ENCODE results near the gene SIX3.
A peak's percentile ranks its signal among the peaks of the same experiment; 100 is the strongest.

Gene SIX3

GRCh38 chr2:44952806-44953498 lies 11.4 kb downstream of the SIX3 start:
- no peak for DNase-seq

DNA sequence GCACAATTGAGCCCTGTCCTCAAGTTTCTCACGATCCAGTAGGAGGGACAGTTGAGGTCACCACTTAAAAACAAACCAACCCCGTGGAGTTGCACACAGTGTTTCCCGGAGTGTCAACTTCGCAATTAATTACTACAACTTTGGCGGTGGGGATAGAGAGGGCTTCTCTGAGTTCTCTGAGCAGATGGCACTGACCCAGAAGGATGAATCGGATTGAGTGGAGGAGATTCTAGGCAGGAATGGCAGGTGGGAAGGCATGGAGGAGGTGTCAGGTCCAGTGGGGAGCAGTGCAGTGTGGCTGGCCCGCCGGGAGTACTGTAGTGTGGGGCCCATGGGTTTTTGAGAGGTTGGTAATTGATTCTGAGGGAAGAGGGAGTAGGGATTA lies 12.0 kb downstream of the SIX3 start:
- in situ Hi-C loops (cut with MboI; ENCODE audit: low pct_unique_long_range_greater_than_20kb, low sequenced_read_pairs) = no loop called here
- no peak for DNase-seq

More at GRCh38 chr2:44952806-44953498, 11.4 kb downstream of the SIX3 start:
- in situ Hi-C loops (cut with MboI; ENCODE audit: low pct_unique_long_range_greater_than_20kb, low sequenced_read_pairs) = no loop called here

GRCh38 chr2:44954447-44954888 lies 13.0 kb downstream of the SIX3 start:
- in situ Hi-C loops (cut with MboI; ENCODE audit: low pct_unique_long_range_greater_than_20kb, low sequenced_read_pairs) = no loop called here
- DNase-seq = no peak

DNA sequence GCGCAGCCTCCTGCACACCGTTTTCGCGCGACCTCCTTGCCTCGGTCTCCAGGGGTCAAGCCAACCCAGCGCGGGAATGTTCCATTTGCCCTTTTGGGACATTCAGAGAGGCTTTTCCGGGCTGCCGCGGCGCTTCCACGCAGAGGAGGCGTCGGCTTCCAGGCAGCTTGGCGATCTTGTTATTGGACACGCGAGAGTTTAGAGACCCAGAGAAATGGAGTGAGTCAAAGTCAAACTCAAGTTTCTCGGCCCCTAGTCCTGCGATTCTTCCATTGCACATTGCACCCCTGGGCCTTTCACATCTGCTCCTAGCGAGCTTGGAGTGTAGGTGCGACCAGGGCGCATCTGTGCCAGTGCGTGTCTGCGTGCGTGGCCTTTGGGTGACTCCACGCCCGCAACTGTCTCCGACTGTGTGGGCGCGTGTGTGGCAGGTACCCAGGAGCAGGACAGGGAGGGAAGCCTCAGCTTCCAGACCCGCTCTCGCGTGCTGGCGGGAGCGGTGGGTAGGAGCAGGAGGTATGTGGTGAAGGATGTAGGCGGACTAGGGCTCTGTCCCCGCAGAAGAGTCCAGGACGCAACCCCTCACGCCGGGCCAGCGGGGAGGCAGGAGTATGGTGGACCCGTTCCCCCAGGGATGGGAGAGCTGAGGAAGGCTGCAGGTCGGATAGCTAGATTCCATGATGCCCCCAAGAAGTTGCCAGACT lies 13.5 kb downstream of the SIX3 start:
- in situ Hi-C loops (cut with MboI; ENCODE audit: low pct_unique_long_range_greater_than_20kb, low sequenced_read_pairs) = no loop called here
- DNase-seq = no peak

DNA sequence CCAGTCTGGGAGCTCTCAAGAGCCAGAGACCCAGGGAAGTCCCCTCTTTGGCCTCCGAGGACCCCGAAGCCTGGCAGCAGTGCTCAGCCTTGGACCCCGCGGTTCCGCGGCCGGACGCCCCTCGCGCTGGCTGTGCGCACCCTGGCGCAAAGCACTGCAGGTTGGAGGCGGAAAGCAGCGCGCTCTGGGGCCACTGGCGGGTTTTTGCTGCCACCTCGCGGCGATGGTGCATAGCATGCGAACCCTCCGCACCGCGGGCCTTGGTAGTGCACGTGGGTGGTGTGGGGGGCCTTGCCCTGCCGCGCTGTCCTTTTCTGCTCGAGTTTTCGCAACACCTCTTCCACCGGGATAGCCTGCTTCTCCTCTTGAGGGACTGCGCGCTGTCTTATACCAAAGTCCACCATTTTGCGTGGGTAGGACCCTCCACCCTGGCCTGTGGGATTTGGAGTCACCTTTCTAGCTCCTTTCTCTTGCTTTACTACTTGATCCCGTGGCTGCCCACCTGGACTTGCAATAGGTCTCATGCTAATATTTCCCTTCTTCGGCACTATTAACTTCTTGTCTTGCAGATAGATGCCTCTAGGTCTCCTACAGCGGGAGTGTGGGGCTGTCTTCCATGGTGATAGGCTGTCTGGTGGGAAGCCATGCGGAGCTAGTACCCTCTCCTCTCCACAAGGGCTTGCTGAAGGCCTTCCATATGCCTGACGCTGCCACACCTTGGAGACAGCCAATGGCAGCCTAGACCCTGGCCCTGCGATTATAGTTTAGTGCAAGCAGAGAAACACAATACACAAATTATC lies 14.3 kb downstream of the SIX3 start:
- in situ Hi-C loops (cut with MboI; ENCODE audit: low pct_unique_long_range_greater_than_20kb, low sequenced_read_pairs) = no loop called here
- peak; percentile 82 for DNase-seq

DNA sequence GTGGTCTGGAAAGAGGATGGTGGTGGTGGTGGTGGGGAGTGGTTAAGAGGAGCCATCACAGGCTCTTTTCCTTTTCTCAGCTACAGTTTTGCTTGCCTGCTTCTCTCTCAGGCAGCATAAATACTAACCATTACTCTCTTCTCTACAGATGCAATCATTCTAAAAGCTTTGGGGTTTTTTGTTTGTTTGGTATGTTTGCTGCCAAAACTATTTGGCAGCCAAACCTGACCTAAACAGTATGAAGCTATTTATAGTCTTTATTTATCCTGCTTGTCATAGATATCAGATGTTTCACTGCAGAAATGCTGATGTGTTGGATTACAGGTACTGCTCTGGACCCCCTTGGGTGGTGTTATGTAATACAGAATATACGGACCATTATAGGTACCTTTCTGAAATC lies 15.3 kb downstream of the SIX3 start:
- no peak for DNase-seq
- in situ Hi-C loops (cut with MboI; ENCODE audit: low pct_unique_long_range_greater_than_20kb, low sequenced_read_pairs) = no loop called here

- DNase-seq = no peak
- in situ Hi-C loops (cut with MboI; ENCODE audit: low pct_unique_long_range_greater_than_20kb, low sequenced_read_pairs) = no loop called here
Measured at GRCh38 chr2:44957656-44958327, 16.3 kb downstream of the SIX3 start.

DNA sequence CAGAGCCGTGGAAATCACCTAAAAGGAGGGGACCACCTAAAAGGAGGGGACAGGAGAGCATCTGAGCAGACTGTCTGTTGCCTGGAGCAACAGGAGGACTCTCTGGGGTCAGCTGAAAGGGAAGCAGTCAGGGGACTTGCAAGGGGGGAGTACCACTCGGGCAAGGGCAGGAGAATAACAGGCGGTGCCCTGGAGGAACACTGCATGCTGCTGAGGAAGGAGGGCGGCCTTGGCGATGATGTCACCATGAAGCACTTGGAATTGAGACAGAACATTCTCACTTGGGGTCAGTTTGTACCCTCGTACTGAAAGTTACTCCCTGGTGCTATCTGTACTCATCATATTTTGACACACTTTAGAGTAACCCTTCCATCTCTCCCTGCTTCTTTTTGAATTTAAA lies 18.4 kb downstream of the SIX3 start:
- no peak for DNase-seq
- in situ Hi-C loops (cut with MboI; ENCODE audit: low pct_unique_long_range_greater_than_20kb, low sequenced_read_pairs) = no loop called here

DNA sequence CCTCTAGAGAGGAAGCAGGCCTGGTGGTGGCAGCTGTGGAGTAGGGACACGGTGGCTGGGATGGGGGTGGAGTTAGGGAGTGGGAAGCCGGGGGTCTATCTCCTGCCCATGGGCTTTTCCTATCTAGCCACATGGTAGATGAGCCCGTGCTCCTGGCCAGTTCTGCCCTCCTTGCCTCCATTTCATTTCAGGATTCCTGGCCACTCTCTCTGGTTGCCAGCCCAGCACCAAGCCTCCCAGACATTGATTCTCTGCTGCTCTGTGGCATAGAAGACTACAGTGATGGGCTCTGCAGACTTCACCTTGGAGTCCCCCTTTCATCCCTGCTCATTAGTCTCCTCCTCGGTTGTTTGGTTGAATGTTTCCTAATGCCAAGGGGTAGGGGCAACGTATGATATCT lies 19.4 kb downstream of the SIX3 start:
- in situ Hi-C loops (cut with MboI; ENCODE audit: low pct_unique_long_range_greater_than_20kb, low sequenced_read_pairs) = no loop called here

GRCh38 chr2:44962176-44962695 lies 20.7 kb downstream of the SIX3 start:
- in situ Hi-C loops (cut with MboI; ENCODE audit: low pct_unique_long_range_greater_than_20kb, low sequenced_read_pairs) = no loop called here
- no peak for DNase-seq

More for the DNA sequence above, 19.4 kb downstream of the SIX3 start:
- no peak for DNase-seq

DNA sequence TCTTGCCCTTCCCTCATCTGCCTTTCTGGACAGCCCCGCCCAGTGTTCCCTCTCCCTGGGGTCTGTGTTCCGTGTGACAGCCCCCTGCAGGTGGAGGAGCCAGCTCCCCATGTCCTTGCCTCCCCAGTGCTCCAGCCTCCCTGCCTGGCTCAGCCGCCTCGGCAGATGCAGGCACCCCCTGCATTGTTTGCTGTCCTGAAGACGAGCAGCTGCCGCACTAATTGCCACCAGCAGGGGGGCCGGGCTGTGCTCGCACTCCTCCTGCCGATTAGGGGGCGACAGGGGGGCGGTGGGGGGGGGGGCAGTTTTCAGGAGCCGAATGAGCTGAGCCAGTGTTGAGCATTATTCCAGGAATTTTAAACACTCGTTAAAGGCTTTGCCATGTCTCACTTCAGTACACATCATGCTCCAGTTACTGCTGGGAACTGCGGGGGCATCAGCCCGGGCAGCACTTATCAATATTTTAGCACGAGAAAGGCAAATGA lies 23.3 kb downstream of the SIX3 start:
- DNase-seq = no peak
- in situ Hi-C loops (cut with MboI; ENCODE audit: low pct_unique_long_range_greater_than_20kb, low sequenced_read_pairs) = no loop called here

DNA sequence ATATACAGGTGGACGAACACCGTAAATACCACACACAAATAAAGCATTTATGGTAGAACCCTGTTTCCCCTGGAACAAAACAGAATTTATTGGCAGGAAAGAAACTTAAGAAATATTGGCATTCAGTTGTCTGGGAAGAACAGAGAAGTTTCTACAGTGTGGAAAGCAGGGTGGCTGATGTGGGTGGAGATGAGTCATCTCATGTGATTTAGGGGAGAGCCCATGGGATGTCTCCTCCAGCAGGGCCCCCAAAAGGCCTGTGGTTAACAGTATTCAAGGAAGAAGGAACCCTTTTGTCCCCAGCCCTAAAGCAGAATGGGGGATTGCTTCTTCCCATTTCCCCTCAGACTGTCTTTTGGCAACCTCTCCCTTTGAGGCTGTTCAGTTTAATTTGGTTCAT lies 24.2 kb downstream of the SIX3 start:
- in situ Hi-C loops (cut with MboI; ENCODE audit: low pct_unique_long_range_greater_than_20kb, low sequenced_read_pairs) = no loop called here
- no peak for DNase-seq

DNA sequence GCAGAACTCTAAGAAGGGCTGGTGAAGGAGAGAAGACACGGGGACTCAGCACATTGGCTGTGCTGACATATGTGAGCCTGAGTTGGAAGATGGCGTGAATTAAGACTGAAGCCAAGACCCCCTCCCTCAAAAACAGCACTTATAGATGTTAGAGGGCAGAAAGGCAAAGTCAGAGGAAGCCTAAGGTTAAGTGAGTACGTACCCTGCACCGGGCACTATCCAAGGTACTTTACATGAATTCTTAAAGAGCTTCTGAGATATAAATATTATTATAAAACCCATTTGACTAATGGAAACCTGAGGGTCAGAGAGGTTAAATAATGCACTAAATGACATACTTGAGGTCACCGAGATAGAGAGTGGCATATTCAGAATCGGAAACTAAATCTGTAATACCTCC lies 25.6 kb downstream of the SIX3 start:
- DNase-seq = no peak
- in situ Hi-C loops (cut with MboI; ENCODE audit: low pct_unique_long_range_greater_than_20kb, low sequenced_read_pairs) = no loop called here

DNA sequence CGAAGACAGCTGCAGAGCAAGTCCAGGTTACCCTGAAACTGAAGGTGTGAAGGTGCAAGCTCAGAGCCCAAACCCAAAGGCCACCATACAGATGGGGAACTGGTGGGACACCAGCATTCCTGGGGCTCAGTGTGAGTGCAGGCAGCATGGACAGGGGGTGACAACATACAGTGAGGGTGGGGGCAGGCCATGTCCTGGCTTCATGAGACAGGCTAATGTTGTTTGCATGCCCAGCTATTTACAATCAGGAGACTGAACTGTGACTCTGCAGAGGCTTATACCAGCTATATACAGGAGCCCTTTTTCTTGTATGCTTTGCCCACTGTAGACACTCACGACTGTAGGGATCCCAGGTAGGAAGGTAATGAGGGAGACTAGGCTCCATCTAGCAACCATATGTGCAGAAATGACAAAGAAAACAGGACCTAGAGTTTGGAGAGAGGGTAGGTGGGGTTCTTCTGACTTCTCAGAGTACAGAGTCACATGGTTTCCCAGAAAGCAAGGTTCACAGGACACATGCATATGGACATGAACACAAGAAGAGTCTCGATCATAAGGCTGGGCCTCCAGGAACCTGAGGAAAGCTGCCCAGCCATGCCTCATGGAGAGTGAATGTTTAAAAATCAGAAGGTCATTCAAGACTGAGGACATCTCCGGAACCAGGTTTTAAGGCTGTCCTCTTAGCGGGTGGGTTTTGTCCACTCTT lies 26.4 kb downstream of the SIX3 start:
- in situ Hi-C loops (cut with MboI; ENCODE audit: low pct_unique_long_range_greater_than_20kb, low sequenced_read_pairs) = no loop called here
- no peak for DNase-seq

- in situ Hi-C loops (cut with MboI; ENCODE audit: low pct_unique_long_range_greater_than_20kb, low sequenced_read_pairs) = no loop called here
- no peak for DNase-seq
Measured at GRCh38 chr2:44969936-44970335, 28.4 kb downstream of the SIX3 start.

DNA sequence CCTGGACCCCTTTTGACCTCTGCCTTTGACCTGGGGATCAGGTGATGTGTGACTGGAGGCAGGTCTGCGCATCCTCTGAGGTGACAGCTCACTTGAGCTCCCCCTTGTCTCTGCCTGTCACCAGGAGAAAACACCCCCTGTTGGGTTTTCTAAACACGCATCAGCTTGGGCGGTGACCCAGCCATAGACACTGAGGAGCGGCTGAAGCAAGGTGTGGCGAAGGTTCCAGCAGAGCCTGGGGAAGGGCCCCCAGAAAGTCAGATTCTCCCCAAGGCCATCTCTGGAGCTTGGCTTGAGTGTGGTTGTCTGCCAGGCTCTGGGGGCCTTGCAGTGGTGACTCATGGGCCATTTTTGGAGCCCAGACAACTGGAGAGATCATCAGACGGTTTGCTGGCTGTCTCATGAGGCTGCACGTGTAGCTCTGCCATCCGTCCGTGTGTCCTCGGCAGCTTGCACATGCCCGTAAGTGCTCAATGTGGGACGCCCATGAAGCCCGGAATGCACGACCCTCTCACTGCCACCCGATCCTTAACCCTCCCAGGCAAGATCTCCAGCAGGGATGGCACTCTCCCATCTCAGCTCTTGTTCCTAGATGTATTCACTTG lies 29.4 kb downstream of the SIX3 start:
- in situ Hi-C loops (cut with MboI; ENCODE audit: low pct_unique_long_range_greater_than_20kb, low sequenced_read_pairs) = no loop called here
- no peak for DNase-seq

DNA sequence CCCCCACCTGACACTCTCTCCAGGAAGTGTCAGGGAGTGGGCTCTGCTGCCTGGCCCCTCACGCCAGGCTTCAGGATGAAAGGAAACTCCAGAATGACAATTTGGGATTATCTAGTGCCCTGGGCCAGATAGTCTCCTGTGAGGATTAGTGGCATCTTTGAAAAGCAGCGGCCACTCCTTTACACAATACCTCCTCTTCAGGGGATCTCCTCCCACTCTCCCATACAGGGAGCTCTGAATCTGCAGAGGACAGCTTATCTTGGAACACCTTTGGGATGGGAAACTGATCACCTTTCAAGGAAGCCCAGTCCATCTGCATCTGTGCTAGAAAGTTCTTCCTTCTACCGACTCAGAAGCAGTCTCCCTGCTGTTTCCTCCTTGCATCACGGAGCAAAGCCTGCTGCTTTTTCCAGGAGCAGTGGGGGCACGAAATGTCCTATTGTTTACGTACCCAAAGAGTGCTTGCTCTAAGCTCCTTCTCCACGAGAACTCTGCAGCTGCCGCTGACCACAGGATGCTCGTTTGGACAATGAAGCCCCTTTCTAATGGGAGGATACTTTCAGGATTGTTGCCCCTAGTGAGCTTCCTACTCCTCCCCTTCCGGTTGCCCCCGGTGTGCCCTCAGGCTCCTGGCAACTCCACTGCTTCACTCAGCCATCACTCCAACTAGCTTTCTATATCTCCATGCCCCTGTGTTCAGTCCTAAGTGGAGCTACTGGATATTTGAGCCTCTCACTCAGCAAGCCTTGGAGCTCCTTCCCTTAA lies 31.5 kb downstream of the SIX3 start:
- peak; percentile 60 for DNase-seq
- in situ Hi-C loops (cut with MboI; ENCODE audit: low pct_unique_long_range_greater_than_20kb, low sequenced_read_pairs) = no loop called here
